Glutamatergic neuron (in vitro differentiated cells): Measurements from ENCODE around the gene CPXM2. TPM values are rescaled to one million over a fixed set of nuclear protein-coding genes. Genes with fewer than 3 reads are reported as not detected.

Experiments used
- DNase-seq: peaks from one replicate; pipeline ENCODE4 v3.0.0; 2022
- H3K27ac Mint-ChIP-seq: one replicate; pipeline ENCODE4 v1.8.0; 2020; ENCODE audit warnings: mild to moderate bottlenecking, mixed read lengths, inconsistent platforms; ENCODE audit not compliant: unreplicated experiment
- H3K27me3 Mint-ChIP-seq: one replicate; pipeline ENCODE4 v1.8.0; 2020; ENCODE audit warnings: mild to moderate bottlenecking, moderate library complexity, mixed read lengths, inconsistent platforms; ENCODE audit not compliant: unreplicated experiment
- H3K36me3 Mint-ChIP-seq: one replicate; pipeline ENCODE4 v1.8.0; 2020; ENCODE audit warnings: mild to moderate bottlenecking, mixed read lengths, inconsistent platforms; ENCODE audit not compliant: unreplicated experiment
- H3K4me1 Mint-ChIP-seq: one replicate; pipeline ENCODE4 v1.8.0; 2020; ENCODE audit warnings: mild to moderate bottlenecking, low read depth, mixed read lengths, inconsistent platforms; ENCODE audit not compliant: unreplicated experiment
- H3K4me3 Mint-ChIP-seq: one replicate; pipeline ENCODE4 v1.8.0; 2020; ENCODE audit warnings: mild to moderate bottlenecking, mixed read lengths, inconsistent platforms; ENCODE audit not compliant: unreplicated experiment
- H3K9me3 Mint-ChIP-seq: one replicate; pipeline ENCODE4 v1.8.0; 2020; ENCODE audit warnings: mild to moderate bottlenecking, moderate library complexity, mixed read lengths, inconsistent platforms; ENCODE audit not compliant: unreplicated experiment
- total RNA-seq: library from RNA; stranded (reverse); fragmentation: NEBNext Ultra II Directional; extraction: Animal tissue kit (Norgen Biotek cat#: 25700); gene quantifications from one replicate; pipeline ENCODE4 v1.2.1, GENCODE V29; 2021; ENCODE audit not compliant: unreplicated experiment
- TF ChIP-seq, protein P1 (sequence below): fragments of 200-600 bp; sonication (generic); IDR thresholded peaks from one replicate; pipeline ENCODE4 v1.5.0; 2021; ENCODE audit not compliant: partially characterized antibody, unreplicated experiment

Gene CPXM2
- total RNA-seq, 1 donor from 2014 or later = not detected

DNA sequence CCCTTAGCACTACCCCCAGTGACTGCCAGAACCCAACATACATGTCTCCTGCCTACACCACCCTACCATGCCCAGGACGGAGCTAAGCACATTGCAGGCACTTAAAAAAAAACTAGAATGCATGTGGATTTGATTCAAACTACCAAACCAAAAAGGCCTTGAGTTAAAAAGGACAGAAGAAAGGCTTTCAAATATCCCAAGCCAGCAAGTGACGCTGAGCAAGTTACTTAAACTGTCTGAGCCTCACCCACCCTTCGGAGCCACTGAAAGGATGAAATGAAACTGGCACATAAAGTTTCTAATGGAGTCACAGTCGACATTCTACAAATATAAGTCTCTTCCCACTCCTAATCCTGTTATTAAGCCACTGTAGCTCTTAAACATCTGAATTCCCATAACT is 1.8 kb downstream of the CPXM2 start:
- peaks cover 7% of the 10 kb centered on the region for H3K27me3 Mint-ChIP-seq
- H3K36me3 Mint-ChIP-seq = no peaks in the 10 kb centered on the region
- H3K9me3 Mint-ChIP-seq = peaks cover 3% of the 10 kb centered on the region
- peaks cover 2% of the 10 kb centered on the region for H3K4me1 Mint-ChIP-seq
- TF ChIP-seq, protein P1, sequence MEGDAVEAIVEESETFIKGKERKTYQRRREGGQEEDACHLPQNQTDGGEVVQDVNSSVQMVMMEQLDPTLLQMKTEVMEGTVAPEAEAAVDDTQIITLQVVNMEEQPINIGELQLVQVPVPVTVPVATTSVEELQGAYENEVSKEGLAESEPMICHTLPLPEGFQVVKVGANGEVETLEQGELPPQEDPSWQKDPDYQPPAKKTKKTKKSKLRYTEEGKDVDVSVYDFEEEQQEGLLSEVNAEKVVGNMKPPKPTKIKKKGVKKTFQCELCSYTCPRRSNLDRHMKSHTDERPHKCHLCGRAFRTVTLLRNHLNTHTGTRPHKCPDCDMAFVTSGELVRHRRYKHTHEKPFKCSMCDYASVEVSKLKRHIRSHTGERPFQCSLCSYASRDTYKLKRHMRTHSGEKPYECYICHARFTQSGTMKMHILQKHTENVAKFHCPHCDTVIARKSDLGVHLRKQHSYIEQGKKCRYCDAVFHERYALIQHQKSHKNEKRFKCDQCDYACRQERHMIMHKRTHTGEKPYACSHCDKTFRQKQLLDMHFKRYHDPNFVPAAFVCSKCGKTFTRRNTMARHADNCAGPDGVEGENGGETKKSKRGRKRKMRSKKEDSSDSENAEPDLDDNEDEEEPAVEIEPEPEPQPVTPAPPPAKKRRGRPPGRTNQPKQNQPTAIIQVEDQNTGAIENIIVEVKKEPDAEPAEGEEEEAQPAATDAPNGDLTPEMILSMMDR = no peak
- no peak overlapping the region for H3K4me3 Mint-ChIP-seq
- H3K27ac Mint-ChIP-seq = no peak overlapping the region
- no peak for DNase-seq

GRCh38 chr10:123888751-123889150 is 2.9 kb downstream of the CPXM2 start:
- Mint-ChIP-seq H3K27me3 (peaks cover 7% of the 10 kb centered on the region), H3K36me3 (no peaks in the 10 kb centered on the region), H3K4me3 (no peak overlapping the region), H3K9me3 (peaks cover 3% of the 10 kb centered on the region), H3K4me1 (peaks cover 2% of the 10 kb centered on the region), H3K27ac (no peak overlapping the region)
- TF ChIP-seq, protein P1 = no peak
- DNase-seq = no peak

- H3K36me3 Mint-ChIP-seq = no peaks in the 10 kb centered on the region
- no peak for DNase-seq
- H3K9me3 Mint-ChIP-seq = peaks cover 3% of the 10 kb centered on the region
- TF ChIP-seq, protein P1 = no peak
- peaks cover 7% of the 10 kb centered on the region for H3K27me3 Mint-ChIP-seq
- no peak overlapping the region for H3K27ac Mint-ChIP-seq
- H3K4me3 Mint-ChIP-seq = no peak overlapping the region
- H3K4me1 Mint-ChIP-seq = peaks cover 5% of the 10 kb centered on the region
Observed at GRCh38 chr10:123888256-123888655, 3.4 kb downstream of the CPXM2 start.

DNA sequence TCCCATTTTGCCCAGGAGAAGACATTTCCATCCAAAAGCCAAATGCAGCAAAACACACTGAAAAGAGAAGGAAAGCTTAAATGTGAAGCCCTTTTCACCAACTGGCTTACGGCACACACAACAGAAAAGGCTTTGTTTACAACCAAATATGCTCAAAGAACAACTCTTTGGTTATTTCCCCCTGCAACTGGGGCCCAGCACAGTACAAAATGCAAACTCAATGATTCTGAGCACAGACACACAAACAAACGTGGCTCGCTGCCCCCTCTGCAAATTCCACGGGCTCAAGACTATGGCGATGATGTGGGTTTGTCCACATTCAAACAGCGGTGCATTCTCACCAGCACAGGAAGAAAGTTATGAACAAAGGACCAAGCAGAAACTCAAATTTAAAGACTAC is 5.3 kb downstream of the CPXM2 start:
- no peak for DNase-seq
- peaks cover 5% of the 10 kb centered on the region for H3K4me1 Mint-ChIP-seq

DNA sequence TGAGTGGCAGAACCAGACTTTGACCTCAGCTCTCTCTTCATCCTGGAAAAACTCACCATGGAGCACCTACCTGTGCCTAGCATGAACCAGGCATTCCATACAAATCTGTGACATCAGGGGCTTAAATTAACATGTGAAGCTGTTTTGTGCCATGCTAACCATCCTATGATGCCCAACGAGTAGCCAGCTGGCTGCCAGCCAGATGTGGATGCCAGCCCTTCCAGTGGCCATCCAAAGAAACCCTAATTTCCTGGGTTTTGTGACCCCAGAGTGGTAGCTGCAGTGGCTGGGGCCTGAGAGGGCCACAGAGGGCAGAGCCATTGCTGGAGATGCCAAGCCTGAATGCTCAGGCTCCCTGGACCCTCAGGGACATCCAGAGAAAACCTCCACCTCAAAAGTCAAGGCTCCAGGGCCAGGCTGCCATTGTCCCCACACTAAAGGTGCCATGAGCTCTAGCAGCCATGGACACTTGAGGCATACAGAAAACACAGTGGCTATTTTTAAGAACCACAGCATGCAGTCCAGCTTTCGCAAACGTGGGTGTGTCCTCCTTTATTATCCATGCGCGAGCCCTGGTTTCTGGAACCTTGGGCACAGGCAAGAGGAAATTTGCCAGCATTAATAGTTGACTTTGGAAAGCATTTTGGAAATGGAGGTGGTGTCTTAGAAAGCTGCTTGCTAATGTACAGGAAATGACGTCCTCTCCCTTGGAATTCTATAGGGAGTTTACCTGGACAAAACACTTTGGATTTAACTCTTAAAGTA is 6.0 kb downstream of the CPXM2 start:
- no peak for DNase-seq
- Mint-ChIP-seq H3K9me3 (peaks cover 1% of the 10 kb centered on the region), H3K4me3 (no peak overlapping the region), H3K4me1 (peaks cover 3% of the 10 kb centered on the region), H3K27ac (no peak overlapping the region), H3K27me3 (peaks cover 5% of the 10 kb centered on the region), H3K36me3 (no peaks in the 10 kb centered on the region)
- TF ChIP-seq, protein P1 = no peak

More for the DNA sequence above, 5.3 kb downstream of the CPXM2 start:
- Mint-ChIP-seq H3K9me3 (peaks cover 1% of the 10 kb centered on the region), H3K27ac (no peak overlapping the region), H3K36me3 (no peaks in the 10 kb centered on the region), H3K4me3 (no peak overlapping the region), H3K27me3 (peaks cover 7% of the 10 kb centered on the region)
- TF ChIP-seq, protein P1 = no peak
